ENCODE measurements around the gene SPRN.
"Not testable (repeated sequence)": the region's sequence is repeated elsewhere in the genome, so short reads cannot be mapped to it uniquely, and the experiment has no call there.

SPRN gene

GRCh38 chr10:133386951-133387350, 37.5 kb downstream of the SPRN start:
- DNase-seq (ENCODE audit: low spot score): not testable (repeated sequence)

GRCh38 chr10:133385214-133385613, 39.2 kb downstream of the SPRN start:
- no peak for DNase-seq (ENCODE audit: low spot score)

GRCh38 chr10:133384071-133384470, 40.4 kb downstream of the SPRN start:
- DNase-seq (ENCODE audit: low spot score): no peak

- DNase-seq (ENCODE audit: low spot score): no peak
Observed at GRCh38 chr10:133383551-133383950, 40.9 kb downstream of the SPRN start.

- no peak for DNase-seq (ENCODE audit: low spot score)
Observed at GRCh38 chr10:133381036-133381435, 43.4 kb downstream of the SPRN start.

- no peak for DNase-seq (ENCODE audit: low spot score)
Observed at GRCh38 chr10:133379801-133380666, 44.4 kb downstream of the SPRN start.

- DNase-seq (ENCODE audit: low spot score): no peak
Observed at GRCh38 chr10:133379152-133379800, 45.1 kb downstream of the SPRN start, which contains the start of gene PAOX. Gene PAOX (plus strand): TSS chr10:133379262. CDS start chr10:133379317, 55 bp downstream.

- DNase-seq (ENCODE audit: low spot score): peak; percentile 14
Observed at GRCh38 chr10:133378251-133379096, 46.0 kb downstream of the SPRN start.

- DNase-seq (ENCODE audit: low spot score): no peak
Observed at GRCh38 chr10:133377818-133378250, 46.6 kb downstream of the SPRN start.

GRCh38 chr10:133377025-133377817, 47.2 kb downstream of the SPRN start:
- DNase-seq (ENCODE audit: low spot score): no peak

GRCh38 chr10:133376183-133376582, 48.2 kb downstream of the SPRN start:
- DNase-seq (ENCODE audit: low spot score): not testable (repeated sequence)

- DNase-seq (ENCODE audit: low spot score): no peak
Observed at GRCh38 chr10:133375357-133376115, 48.9 kb downstream of the SPRN start.

- peak; percentile 92 for DNase-seq (ENCODE audit: low spot score)
Observed at GRCh38 chr10:133373174-133374090, 51.0 kb downstream of the SPRN start, which contains the start of gene ECHS1. Gene ECHS1 (minus strand): TSS chr10:133373354. CDS start chr10:133373333, 21 bp downstream.

GRCh38 chr10:133372507-133372906, 51.9 kb downstream of the SPRN start:
- DNase-seq (ENCODE audit: low spot score): no peak

Data from hematopoietic multipotent progenitor cell treated with erythropoietin and hydrocortisone succinate and interleukin-3 and kit ligand, for 15 days (in vitro differentiated cells).